VCaP (cell line): ENCODE results near the gene DIRAS1.

Experiments
- H3K27ac ChIP-seq: fragments of 450-650 bp; 2 replicates; pipeline ENCODE4 v1.5.1; 2017
- CTCF ChIP-seq: fragments of 450-650 bp; conservative IDR thresholded peaks from 2 replicates; pipeline ENCODE4 v1.5.1; 2017; ENCODE audit warnings: mild to moderate bottlenecking, moderate library complexity

Gene DIRAS1

GRCh38 chr19:2724148-2724557 is 3.0 kb upstream of the DIRAS1 start:
- no peak overlapping the region for H3K27ac ChIP-seq
- TF ChIP-seq CTCF = no peak; the same call in 1 of the 2 replicates

DNA sequence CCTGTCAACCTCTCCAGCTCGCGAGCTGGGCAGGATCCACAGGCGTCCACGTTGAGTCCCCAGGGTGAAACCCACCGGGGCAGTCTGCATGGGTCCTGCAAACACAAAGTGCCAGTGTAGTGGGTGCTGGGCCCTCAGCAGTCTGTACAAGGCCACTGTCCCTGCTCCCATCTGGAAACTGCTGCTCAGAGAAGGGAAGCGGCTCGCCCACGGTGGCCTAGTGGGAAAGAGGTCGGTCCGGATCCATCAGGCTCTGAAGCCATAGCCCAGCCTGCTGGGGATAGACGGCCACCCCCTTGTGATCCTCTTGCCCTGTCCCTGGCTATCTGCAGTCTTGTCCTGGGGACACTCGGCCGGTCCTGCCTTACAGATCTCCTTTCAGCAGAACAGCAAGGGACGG is 2.6 kb upstream of the DIRAS1 start:
- no peak for TF ChIP-seq CTCF
- no peak overlapping the region for H3K27ac ChIP-seq

DNA sequence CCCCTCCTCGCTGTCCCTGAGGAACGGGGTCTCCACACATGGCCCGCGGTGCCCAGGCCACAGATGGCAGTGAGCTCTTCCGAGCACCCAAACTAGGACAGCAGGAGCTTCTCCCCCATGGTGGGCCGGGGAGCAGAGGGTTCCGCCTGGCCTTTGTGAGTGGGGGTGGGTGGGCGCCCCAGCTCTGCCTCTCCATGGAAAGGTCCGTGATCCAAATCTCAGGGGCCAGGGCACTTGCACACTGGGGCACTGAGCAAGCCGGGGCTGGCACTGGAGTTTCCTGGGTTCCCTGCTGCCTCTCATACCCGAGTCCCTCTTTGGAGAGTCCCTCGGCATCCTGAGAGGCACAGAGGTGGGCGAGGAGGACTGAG is 2.2 kb upstream of the DIRAS1 start:
- no peak for TF ChIP-seq CTCF
- no peak overlapping the region for H3K27ac ChIP-seq

DNA sequence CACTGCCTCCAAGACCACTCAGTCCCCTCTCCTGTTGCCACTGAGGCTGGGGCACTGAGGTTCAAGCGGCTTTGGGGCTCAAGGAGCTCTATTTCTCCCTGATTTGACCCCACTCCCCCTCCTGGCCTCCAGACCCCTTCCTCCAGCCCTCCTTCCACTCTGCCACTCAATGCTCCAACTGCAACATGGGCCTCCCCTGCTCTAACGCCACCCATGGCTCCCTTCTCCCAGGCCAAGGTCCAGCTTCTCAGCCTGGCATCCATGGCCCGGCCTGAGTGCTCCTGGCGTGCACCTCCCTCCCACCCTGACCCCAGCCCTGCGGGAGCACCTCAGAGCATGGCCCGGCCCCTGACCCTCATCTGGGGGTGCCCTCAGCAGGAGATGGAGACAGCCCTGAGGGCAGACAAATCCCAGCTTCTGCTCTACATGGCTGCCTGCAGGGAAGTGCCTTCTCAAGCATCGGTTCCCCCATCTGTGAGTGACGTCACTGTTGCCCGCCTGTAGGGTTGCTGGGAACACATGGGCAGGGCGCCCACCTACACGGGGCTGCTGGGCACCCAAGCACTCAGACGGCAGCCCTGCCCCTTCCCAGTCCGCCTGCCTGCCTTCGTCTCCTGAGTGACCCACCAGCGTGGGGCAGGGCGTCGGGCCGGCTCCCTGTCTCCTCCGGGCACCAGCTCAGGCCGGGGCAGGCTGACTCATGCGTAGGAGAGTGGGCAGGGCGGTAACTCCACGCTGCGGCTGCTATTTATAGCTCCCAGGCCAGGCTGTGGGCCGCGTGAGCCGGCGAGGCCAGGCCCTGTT is 1.6 kb upstream of the DIRAS1 start:
- no peak overlapping the region for H3K27ac ChIP-seq
- no peak for TF ChIP-seq CTCF

- peak overlapping the region; percentile 73; the same call in 1 of the 2 replicates for H3K27ac ChIP-seq
- no peak for TF ChIP-seq CTCF
These were observed 683 bp upstream of the DIRAS1 start for GRCh38 chr19:2721570-2722540.

DNA sequence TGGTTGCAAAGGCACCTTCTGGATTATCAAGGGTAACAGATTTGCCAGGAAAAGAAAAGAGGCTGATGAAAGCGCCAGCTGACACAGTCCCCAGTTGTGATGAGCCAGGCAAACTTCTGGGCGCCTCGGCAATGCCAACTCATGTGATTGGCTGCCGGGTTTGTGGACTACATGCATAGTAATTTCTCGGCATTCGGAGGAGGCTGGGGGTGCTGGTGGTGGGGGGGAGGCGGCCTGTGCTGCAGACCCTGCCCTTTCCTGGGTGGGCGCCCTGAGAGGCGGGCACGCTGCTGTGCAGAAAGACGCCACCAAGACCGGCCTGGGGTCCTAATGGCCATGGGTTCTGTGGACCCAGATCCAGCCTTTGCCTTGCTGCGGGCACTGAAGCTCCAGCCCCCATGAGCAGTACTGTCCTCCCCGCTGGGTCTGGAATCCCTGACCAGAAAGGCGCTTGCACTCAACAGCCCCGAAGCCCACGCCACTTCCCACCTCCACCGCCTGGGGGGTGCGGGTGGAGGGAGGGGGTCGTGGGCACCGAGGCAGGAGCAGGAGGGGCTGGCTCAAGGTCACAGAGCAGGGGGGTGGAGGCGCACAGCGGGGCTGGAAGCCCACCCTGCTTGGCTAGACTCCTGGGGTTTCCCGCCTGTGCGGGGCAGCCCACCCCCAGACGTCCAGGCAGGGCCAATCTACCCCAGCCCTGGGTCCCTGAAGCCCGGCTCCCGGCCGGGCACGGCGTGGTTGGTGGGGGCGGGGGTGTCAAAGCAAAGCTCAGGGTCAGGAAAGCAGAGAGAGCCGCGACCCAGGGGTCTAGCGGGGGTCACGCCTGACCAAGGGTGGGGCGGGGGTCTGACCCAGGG is 1.0 kb downstream of the DIRAS1 start:
- peak overlapping the region; percentile 73; the same call in 1 of the 2 replicates for H3K27ac ChIP-seq
- no peak for TF ChIP-seq CTCF
